ENCODE results near the gene HNRNPA2B1.

HNRNPA2B1 gene

GRCh38 chr7:26200444-26201246, at the start of gene HNRNPA2B1:
HNRNPA2B1 (minus strand) TSS chr7:26200746; CDS start chr7:26200577, 169 bp downstream.
- TF ChIP-seq CTCF (IDR thresholded peaks at IDR 0.05; ENCODE audit: unreplicated experiment in 3 of 3) = no peak
- no peaks in the 10 kb centered on the region for H3K9me3 Mint-ChIP-seq
- no peaks in the 10 kb centered on the region for H3K27me3 Mint-ChIP-seq (ENCODE audit: low read depth)
- H3K36me3 Mint-ChIP-seq (ENCODE audit: low read depth) = peaks cover 57% of the 10 kb centered on the region
- peak within 1 kb of the TSS; percentile 99 to 100 (median 99) for H3K4me3 Mint-ChIP-seq
- H3K4me1 Mint-ChIP-seq = peaks cover 54% of the 10 kb centered on the region
- H3K27ac Mint-ChIP-seq = peak within 1 kb of the TSS; percentile 99 to 100 (median 100)

GRCh38 chr7:26250239-26250638, 49.7 kb upstream of the HNRNPA2B1 start:
- H3K27ac Mint-ChIP-seq = no peak overlapping the region
- no peaks in the 10 kb centered on the region for H3K36me3 Mint-ChIP-seq (ENCODE audit: low read depth)
- no peaks in the 10 kb centered on the region for H3K9me3 Mint-ChIP-seq
- no peak for TF ChIP-seq CTCF (IDR thresholded peaks at IDR 0.05; ENCODE audit: unreplicated experiment in 3 of 3)
- H3K4me3 Mint-ChIP-seq = no peak overlapping the region
- no peaks in the 10 kb centered on the region for H3K4me1 Mint-ChIP-seq
- no peaks in the 10 kb centered on the region for H3K27me3 Mint-ChIP-seq (ENCODE audit: low read depth)

- H3K36me3 Mint-ChIP-seq (ENCODE audit: low read depth) = no peaks in the 10 kb centered on the region
- no peak overlapping the region for H3K27ac Mint-ChIP-seq
- no peaks in the 10 kb centered on the region for H3K4me1 Mint-ChIP-seq
- H3K4me3 Mint-ChIP-seq = no peak overlapping the region
- H3K9me3 Mint-ChIP-seq = no peaks in the 10 kb centered on the region
- no peaks in the 10 kb centered on the region for H3K27me3 Mint-ChIP-seq (ENCODE audit: low read depth)
- TF ChIP-seq CTCF (IDR thresholded peaks at IDR 0.05; ENCODE audit: unreplicated experiment in 3 of 3) = no peak
Observed at GRCh38 chr7:26245150-26245549, 44.6 kb upstream of the HNRNPA2B1 start.

- Mint-ChIP-seq H3K4me3 (no peak overlapping the region), H3K36me3 (ENCODE audit: low read depth) (no peaks in the 10 kb centered on the region), H3K27ac (no peak overlapping the region), H3K9me3 (no peaks in the 10 kb centered on the region), H3K4me1 (no peaks in the 10 kb centered on the region), H3K27me3 (ENCODE audit: low read depth) (peaks cover 8% of the 10 kb centered on the region)
- no peak for TF ChIP-seq CTCF (IDR thresholded peaks at IDR 0.05; ENCODE audit: unreplicated experiment in 3 of 3)
Observed at GRCh38 chr7:26238032-26238431, 37.5 kb upstream of the HNRNPA2B1 start.

- Mint-ChIP-seq H3K36me3 (ENCODE audit: low read depth) (no peaks in the 10 kb centered on the region), H3K27ac (no peak overlapping the region), H3K4me3 (no peak overlapping the region), H3K9me3 (no peaks in the 10 kb centered on the region), H3K4me1 (no peaks in the 10 kb centered on the region), H3K27me3 (ENCODE audit: low read depth) (peaks cover 8% of the 10 kb centered on the region)
- TF ChIP-seq CTCF (IDR thresholded peaks at IDR 0.05; ENCODE audit: unreplicated experiment in 3 of 3) = no peak
Observed at GRCh38 chr7:26237035-26237807, 36.7 kb upstream of the HNRNPA2B1 start.

All from nephron (organoid).